GM21528 (cell line): ENCODE data around the gene METTL1.

Experiments
- ATAC-seq: cut with Tn5 transposase; IDR thresholded peaks from one replicate; pipeline ENCODE4 v1.9.1; 2021; ENCODE audit warnings: mild to moderate bottlenecking, moderate library complexity; ENCODE audit not compliant: unreplicated experiment, low FRiP score

METTL1 gene

DNA sequence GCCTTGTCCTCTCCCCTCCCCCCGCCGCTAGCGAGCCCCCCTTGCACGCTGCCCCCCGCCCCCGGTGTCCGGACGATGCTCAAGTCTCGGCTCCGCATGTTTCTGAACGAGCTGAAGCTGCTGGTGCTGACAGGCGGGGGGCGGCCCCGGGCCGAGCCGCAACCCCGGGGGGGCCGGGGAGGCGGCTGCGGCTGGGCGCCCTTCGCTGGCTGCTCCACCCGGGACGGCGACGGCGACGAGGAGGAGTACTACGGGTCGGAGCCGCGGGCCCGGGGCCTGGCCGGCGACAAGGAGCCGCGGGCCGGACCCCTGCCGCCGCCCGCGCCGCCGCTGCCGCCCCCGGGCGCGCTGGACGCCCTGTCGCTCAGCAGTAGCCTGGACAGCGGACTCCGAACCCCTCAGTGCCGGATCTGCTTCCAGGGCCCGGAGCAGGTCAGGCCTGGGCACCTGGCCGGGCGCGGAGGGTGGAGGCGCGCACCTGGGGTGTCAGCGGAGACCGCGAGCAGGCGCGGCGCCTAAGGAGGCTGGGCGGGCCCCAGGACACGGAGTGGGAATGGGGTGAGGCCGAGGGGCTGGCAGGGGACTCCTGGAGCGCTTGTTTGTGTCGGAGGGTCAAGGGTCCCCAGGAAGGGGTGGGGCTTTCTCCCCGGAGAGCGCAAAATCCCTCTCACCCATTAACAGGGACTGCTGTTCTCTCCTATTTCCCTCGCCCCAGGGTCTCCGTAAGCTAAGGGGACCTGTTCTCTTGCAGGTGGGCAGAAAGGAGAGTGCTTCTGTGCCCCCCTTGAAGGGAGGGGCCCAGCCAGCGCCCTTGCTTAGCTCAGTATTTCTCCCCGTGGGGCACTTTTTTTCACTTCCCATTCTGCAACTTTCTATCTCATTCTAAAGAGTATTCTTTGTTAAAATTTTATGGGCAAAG lies 16.2 kb downstream of the METTL1 start:
- ATAC-seq = no peak

- no peak for ATAC-seq
Observed at GRCh38 chr12:57755194-57755453, 16.8 kb downstream of the METTL1 start.

- ATAC-seq = peak; percentile 36
Observed at GRCh38 chr12:57754411-57755193, 17.3 kb downstream of the METTL1 start, which contains the start of gene MARCHF9. TSS of gene MARCHF9 (plus strand) at chr12:57755103. CDS start at chr12:57755529, 426 bp downstream.

GRCh38 chr12:57753756-57754337 lies 18.1 kb downstream of the METTL1 start:
- no peak for ATAC-seq

GRCh38 chr12:57752668-57753000 lies 19.3 kb downstream of the METTL1 start:
- ATAC-seq = no peak

DNA sequence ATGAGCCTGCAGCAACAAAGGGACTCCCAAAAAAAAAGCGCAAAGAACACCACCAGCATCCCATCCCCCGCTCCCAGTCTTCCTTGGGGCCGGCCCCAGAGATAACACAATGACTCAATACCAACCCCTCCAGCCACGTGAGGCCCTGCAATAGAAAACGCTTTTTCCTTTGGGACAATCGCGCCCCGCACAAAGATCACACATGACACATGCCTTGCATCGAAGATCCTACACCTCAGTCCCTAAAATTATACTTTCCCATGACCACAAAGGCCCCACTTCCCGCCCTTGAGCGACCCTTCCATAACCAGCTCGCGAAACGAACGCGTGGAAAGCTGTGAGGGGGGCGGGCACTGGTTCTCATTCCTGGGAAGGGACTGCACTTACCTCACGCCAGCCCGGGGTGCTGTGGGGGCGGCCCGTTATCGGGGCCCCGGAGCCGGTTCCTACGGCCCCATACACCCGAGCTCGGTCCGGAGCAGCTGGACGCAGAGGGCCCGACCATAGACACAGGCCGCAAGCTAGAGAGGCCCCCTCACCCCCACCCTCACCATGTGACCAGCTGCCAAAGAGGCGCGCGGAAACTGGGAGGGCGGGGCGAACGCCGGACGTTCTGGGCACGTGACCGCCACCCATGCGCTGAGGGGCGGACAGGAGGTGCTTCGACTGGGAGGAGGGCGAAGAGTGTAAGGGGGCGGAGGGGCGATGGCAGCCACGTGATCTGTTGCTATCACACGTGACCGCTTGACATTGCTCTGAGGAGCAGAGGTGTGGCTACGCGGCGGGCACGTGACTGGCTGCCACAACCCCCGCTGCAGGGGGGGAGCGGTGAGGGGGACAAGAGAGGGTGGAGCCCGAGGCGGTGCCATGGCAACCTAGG lies 19.9 kb downstream of the METTL1 start, which contains the start of gene CDK4:
Gene CDK4, minus strand, starts transcription at position 523 of the 880 bp plus-strand sequence. CDS start 593 bp downstream, outside the sequence.
- ATAC-seq = peak; percentile 76

DNA sequence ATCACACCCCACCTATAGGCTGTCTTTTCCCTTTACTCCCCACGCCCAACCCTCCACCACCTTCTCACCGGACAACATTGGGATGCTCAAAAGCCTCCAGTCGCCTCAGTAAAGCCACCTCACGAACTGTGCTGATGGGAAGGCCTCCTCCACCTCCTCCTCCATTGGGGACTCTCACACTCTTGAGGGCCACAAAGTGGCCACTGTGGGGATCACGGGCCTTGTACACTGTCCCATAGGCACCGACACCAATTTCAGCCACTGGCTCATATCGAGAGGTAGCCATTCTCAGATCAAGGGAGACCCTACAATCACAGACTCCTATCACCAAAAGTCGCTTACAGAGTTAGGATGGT lies 20.5 kb downstream of the METTL1 start:
- ATAC-seq = no peak

DNA sequence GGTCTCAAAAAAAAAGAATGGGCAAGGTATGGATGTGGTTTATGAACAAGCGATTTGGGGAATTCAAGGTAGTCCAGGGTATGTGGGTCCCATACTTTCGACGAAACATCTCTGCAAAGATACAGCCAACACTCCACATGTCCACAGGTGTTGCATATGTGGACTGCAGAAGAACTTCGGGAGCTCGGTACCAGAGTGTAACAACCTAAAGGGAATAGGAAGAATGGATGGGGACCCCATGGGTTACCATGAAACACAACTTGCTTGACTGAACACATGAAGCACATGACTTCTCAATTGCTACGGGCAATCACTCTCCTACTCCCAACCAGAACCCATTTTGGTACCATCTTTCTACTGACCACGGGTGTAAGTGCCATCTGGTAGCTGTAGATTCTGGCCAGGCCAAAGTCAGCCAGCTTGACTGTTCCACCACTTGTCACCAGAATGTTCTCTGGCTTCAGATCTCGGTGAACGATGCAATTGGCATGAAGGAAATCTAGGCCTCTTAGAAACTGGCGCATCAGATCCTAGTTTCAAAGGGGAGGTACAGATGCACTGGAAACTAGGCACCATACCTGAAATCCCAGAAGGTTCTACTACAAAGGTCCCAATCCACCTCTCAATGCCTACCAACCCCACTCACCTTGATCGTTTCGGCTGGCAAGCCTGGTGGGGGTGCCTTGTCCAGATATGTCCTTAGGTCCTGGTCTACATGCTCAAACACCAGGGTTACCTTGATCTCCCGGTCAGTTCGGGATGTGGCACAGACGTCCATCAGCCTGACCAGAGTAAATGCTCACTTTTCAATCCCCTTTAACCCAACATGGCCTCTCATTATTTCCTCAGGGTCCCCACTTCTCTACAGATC lies 21.1 kb downstream of the METTL1 start:
- ATAC-seq = no peak

GRCh38 chr12:57749061-57749460 lies 22.8 kb downstream of the METTL1 start:
- ATAC-seq = no peak

- no peak for ATAC-seq
Observed at GRCh38 chr12:57746025-57746424, 25.9 kb downstream of the METTL1 start.

DNA sequence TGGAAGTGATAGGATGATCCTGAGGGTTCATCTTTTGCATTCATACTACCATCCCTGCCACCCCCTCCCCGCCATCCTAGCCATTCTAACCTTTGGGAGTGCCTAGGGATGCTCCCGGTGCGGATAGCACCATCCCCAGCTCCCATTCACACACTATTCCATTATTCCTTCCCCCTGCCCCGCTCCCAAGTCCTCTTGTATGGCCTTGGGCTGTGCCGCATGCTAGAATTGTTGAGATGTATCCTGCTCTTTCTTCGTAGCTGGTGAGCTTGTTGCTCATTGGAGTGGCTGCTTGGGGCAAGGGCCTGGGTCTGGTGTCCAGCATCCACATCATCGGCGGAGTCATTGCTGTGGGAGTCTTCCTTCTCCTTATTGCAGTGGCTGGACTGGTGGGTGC lies 26.4 kb downstream of the METTL1 start:
- no peak for ATAC-seq

DNA sequence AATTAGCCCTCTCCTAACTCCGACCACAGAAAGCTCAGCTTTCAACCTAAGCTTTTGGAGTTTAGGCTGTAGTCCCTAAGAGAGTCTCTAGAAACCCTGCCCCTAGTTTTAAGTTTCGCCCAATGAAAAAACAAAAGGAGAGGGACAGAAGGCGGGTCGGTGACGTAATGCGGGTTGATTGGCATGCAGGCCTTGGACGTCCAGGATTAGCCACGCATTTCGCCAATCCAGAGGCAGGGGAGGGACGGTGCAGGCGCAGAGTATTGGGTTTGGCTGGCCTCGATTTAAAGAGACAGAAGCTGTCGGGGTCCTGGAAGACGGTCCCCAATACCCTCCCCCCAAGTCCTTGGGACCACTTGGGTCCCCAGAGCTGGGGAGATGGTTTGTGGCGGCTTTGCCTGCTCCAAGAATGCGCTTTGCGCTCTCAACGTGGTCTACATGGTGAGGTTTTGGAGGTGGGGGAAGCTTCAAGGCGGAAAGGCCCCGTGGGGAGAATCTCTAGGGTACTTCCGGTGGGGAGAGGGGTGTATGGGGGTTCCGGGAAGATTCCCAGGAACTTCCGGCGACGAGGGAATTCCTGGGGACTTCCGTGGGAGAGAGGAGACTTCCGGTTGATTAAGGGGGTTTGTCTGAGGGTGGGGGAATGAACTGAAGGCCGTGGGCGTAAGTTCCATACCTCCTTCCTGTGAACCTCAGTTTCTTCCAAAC lies 27.0 kb downstream of the METTL1 start, which contains the start of gene TSPAN31:
Gene TSPAN31, plus strand, starts transcription at position 263 of the 708 bp plus-strand sequence. Its CDS starts 116 bp downstream, at position 379.
- peak; percentile 80 for ATAC-seq

DNA sequence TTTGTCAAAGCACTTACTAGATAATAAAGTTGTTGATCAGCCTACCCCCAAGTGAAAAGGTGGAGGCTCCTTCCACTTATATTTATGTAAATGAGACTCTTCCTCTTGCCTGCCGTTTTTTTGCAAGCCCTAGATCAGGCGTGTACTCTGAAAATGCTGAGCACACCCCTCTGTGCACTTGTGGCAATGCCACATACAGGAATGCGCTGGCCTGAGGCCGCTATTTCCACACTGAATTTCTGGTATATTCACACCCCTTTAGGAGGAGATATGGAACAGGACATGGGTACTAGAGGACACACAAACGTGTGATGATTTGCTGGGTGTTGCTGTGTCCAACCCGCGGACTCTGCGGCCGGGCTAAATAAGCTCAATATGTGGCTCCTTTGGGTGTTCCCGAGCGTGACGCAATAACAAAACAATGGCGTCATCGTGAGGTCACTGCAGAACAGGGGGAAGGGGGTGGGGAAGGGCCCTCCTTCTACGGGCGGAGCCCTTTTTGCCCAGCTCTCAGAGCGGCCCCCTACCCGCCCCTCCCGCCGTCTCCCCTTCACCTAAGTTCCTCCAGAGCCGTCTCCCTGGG lies 27.6 kb downstream of the METTL1 start:
- peak; percentile 33 for ATAC-seq

GRCh38 chr12:57743769-57744168 lies 28.1 kb downstream of the METTL1 start:
- no peak for ATAC-seq

DNA sequence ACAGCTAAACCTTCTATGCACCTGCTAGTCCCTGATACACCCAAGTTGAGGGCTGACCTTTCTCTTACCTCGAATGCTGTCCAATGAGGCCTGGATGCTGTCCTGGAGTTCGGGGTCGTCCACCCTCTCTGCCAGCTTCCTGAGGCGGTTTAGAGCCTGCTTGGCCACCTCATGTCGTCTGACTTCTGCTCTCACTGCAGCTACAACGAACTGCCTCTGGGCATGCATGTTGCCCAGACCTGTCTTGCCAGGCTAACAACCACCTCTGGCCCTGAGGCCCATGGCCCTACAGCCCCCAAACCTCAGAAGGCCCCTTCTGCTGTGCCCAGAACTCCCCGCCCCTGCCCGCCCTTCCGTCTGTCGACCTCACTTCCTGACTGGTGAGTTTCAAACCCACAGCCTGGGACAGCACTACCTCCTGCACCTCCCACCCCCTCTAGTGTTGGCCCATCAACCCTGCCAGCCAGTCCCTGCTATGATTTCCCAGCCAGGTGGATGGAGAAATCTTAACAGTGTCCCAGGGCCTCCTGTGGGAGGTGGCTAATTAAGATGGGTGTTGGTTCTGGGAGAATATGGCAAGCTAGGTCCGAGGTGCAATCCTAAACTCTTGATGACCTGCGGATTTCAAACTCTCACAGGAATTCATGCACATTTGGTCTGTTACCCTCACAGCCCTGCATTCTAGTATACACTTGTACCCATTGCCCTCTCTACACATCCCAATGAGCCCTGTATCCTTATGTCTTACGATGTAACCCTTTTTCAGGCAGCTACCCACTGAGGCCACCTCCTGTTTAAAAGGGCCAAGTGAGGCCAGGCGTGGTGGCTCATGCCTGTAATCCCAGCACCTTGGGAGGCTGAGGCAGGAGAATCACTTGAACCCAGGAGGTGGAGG lies 29.8 kb downstream of the METTL1 start:
- ATAC-seq = peak; percentile 55

DNA sequence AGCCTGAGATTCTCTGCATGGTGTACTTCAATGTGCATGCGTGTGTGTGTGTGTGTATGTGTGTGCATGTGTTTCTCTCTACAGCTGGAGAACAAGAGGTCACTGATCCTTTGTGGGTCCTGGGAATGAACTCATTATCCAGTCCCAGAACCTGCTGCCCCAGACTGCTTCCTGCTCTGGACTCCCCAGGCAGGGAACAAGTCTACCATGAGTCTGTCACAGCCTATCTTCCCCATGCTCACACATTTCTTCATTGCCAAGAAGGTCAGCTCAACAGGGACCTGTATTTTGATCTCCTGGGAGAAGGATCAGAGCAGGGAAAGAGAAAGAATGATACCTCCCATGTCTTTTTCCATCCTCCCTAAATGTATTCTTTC lies 30.5 kb downstream of the METTL1 start:
- no peak for ATAC-seq

- peak; percentile 49 for ATAC-seq
Observed at GRCh38 chr12:57740656-57741412, 31.1 kb downstream of the METTL1 start.
